SK-N-SH (cell line): Measurements from ENCODE around the gene ERC2. TPM values are rescaled to one million over a fixed set of nuclear protein-coding genes. Genes with fewer than 3 reads are reported as not detected.

Experiments used
- CTCF ChIA-PET: fragments of 300-600, 350-600 bp; formaldehyde crosslinking; extraction: SDS; loops from one replicate; lab custom pipeline; 2021; lab: Yijun Ruan, JAX
- POLR2A ChIA-PET: fragments of 350-600 bp; sonication (Branson Sonifier 250); formaldehyde crosslinking; extraction: SDS; loops from one replicate; lab custom pipeline; 2020; ENCODE audit warnings: antibody characterized with exemption, inconsistent platforms; lab: Yijun Ruan, JAX
- DNase-seq: peaks from one replicate; pipeline ENCODE4 v3.0.0; 2012
- H2AFZ ChIP-seq: fragments of 200-600 bp; sonication (generic); 2 replicates; pipeline ENCODE4 v1.8.1; 2016; ENCODE audit warnings: antibody characterized with exemption, mild to moderate bottlenecking, low read depth
- H3F3A ChIP-seq: fragments of 200-600 bp; sonication (generic); replicated peaks from 2 replicates; pipeline ENCODE3; 2016; ENCODE audit warnings: antibody characterized with exemption, mild to moderate bottlenecking; ENCODE audit not compliant: insufficient read depth
- H3K27ac ChIP-seq, 2 experiments: fragments of 200-500 bp in 1 of 2; fragments of 200-600 bp in 1 of 2; sonication (Bioruptor generic) in 1 of 2; sonication (generic), shearing (Covaris generic) in 1 of 2; 2 replicates each; pipeline versions ENCODE4 v1.5.1 to v1.6.1; 2014 to 2016; ENCODE audit warnings: low read depth in 2 of 2, inconsistent platforms in 1 of 2, low read length in 1 of 2, mild to moderate bottlenecking in 1 of 2, mixed read lengths in 1 of 2
- H3K27me3 ChIP-seq: fragments of 200-600 bp; sonication (generic), shearing (Covaris generic); 2 replicates; pipeline ENCODE4 v1.6.1; 2016; ENCODE audit warnings: mixed run types; ENCODE audit not compliant: insufficient read depth
- H3K36me3 ChIP-seq, 2 experiments: fragments of 200-500 bp in 1 of 2; fragments of 200-600 bp in 1 of 2; sonication (Bioruptor generic) in 1 of 2; sonication (generic) in 1 of 2; replicated peaks in 1 of 2; 2 replicates each; pipeline versions ENCODE3 to v1.5.1; 2014 to 2016; ENCODE audit warnings: low read length in 1 of 2, mild to moderate bottlenecking in 1 of 2; ENCODE audit not compliant: insufficient read depth in 2 of 2, control insufficient read depth in 1 of 2
- H3K4me1 ChIP-seq, 2 experiments: fragments of 200-500 bp in 1 of 2; fragments of 200-600 bp in 1 of 2; sonication (Bioruptor generic) in 1 of 2; sonication (generic), shearing (Covaris generic) in 1 of 2; 2 replicates each; pipeline versions ENCODE4 v1.5.1 to v1.6.1; 2014 to 2016; ENCODE audit warnings: low read depth in 1 of 2, low read length in 1 of 2, mixed run types in 1 of 2; ENCODE audit not compliant: insufficient read depth in 2 of 2, control insufficient read depth in 1 of 2
- H3K4me2 ChIP-seq: fragments of 200-600 bp; sonication (generic), shearing (Covaris generic); 2 replicates; pipeline ENCODE4 v1.6.1; 2017; ENCODE audit warnings: mixed run types
- H3K4me3 ChIP-seq, 2 experiments: fragments of 200-500 bp in 1 of 2; fragments of 200-600 bp in 1 of 2; sonication (Bioruptor generic) in 1 of 2; sonication (generic), shearing (Covaris generic) in 1 of 2; 2 replicates each; pipeline versions ENCODE4 v1.5.1 to v1.8.1; 2014 to 2016; ENCODE audit warnings: low read depth in 2 of 2, inconsistent platforms in 1 of 2, low read length in 1 of 2, mild to moderate bottlenecking in 1 of 2, mixed read lengths in 1 of 2, moderate library complexity in 1 of 2
- H3K79me2 ChIP-seq: fragments of 200-600 bp; sonication (generic); 2 replicates; pipeline ENCODE4 v1.8.1; 2017; ENCODE audit warnings: mild to moderate bottlenecking; ENCODE audit not compliant: insufficient read depth
- H3K9ac ChIP-seq: fragments of 200-600 bp; sonication (generic); 2 replicates; pipeline ENCODE4 v1.6.1; 2017; ENCODE audit warnings: mixed run types
- H3K9me2 ChIP-seq: fragments of 200-600 bp; sonication (generic); 2 replicates; pipeline ENCODE4 v1.6.1; 2017; ENCODE audit warnings: mixed run types
- H3K9me3 ChIP-seq: fragments of 200-600 bp; sonication (generic); 2 replicates; pipeline ENCODE4 v1.6.1; 2017; ENCODE audit warnings: mixed run types, mild to moderate bottlenecking, moderate library complexity
- H4K20me1 ChIP-seq: fragments of 200-600 bp; sonication (generic); 2 replicates; pipeline ENCODE4 v1.6.1; 2017; ENCODE audit warnings: mild to moderate bottlenecking, mixed run types; ENCODE audit not compliant: insufficient read depth
- EP300 ChIP-seq, 2 experiments: IDR thresholded peaks; 2 replicates each; pipeline versions ENCODE4 v1.4.0 to v1.6.1; 2012; ENCODE audit warnings: borderline replicate concordance in 1 of 2, low read depth in 1 of 2, low read length in 1 of 2
- EZH2phosphoT487 ChIP-seq: fragments of 200-600 bp; sonication (generic); IDR thresholded peaks from 2 replicates; pipeline ENCODE4 v1.6.1; 2017; ENCODE audit warnings: low read depth, mixed run types, mild to moderate bottlenecking, antibody characterized with exemption, moderate library complexity, borderline replicate concordance
- FOSL2 ChIP-seq: IDR thresholded peaks from 2 replicates; pipeline ENCODE4 v1.4.0; 2012; ENCODE audit warnings: low read depth, mild to moderate bottlenecking, moderate library complexity, borderline replicate concordance
- GATA2 ChIP-seq: sonication (generic); formaldehyde crosslinking; IDR thresholded peaks from 2 replicates; pipeline ENCODE4 v1.5.0; 2020; ENCODE audit warnings: mild to moderate bottlenecking, missing genetic modification reagents
- MEF2A ChIP-seq: IDR thresholded peaks from 2 replicates; pipeline ENCODE4 v1.4.0; 2012; ENCODE audit warnings: low read depth, borderline replicate concordance
- NFIC ChIP-seq: IDR thresholded peaks from 2 replicates; pipeline ENCODE4 v1.4.0; 2012; ENCODE audit warnings: borderline replicate concordance
- NRF1 ChIP-seq: IDR thresholded peaks from 2 replicates; pipeline ENCODE4 v1.6.1; 2012; ENCODE audit warnings: low read depth, mild to moderate bottlenecking, low read length
- POLR2AphosphoS5 ChIP-seq: IDR thresholded peaks from 2 replicates; pipeline ENCODE4 v1.6.1; 2012; ENCODE audit warnings: low read depth, low read length
- RAD21 ChIP-seq: IDR thresholded peaks from 2 replicates; pipeline ENCODE4 v1.6.1; 2012; ENCODE audit warnings: mild to moderate bottlenecking, low read length
- RCOR1 ChIP-seq: fragments of 150-350 bp; IDR thresholded peaks from 2 replicates; pipeline ENCODE4 v1.6.1; 2017; ENCODE audit warnings: antibody characterized with exemption, low read length
- RFX5 ChIP-seq: IDR thresholded peaks from 2 replicates; pipeline ENCODE4 v1.6.1; 2012; ENCODE audit warnings: mild to moderate bottlenecking, improper control_type of control experiment, low read length
- RXRA ChIP-seq: IDR thresholded peaks from 2 replicates; pipeline ENCODE4 v1.4.0; 2012; ENCODE audit warnings: low read depth, mild to moderate bottlenecking, borderline replicate concordance
- TAF1 ChIP-seq: IDR thresholded peaks from 2 replicates; pipeline ENCODE4 v1.6.1; 2012; ENCODE audit warnings: low read depth, mild to moderate bottlenecking, low read length, moderate library complexity, borderline replicate concordance
- TCF12 ChIP-seq: IDR thresholded peaks from 2 replicates; pipeline ENCODE4 v1.4.0; 2012
- TEAD4 ChIP-seq: IDR thresholded peaks from 2 replicates; pipeline ENCODE4 v1.4.0; 2012; ENCODE audit warnings: mild to moderate bottlenecking, borderline replicate concordance; ENCODE audit not compliant: insufficient read depth
- YY1 ChIP-seq: IDR thresholded peaks from 2 replicates; pipeline ENCODE4 v1.4.0; 2012; ENCODE audit warnings: low read depth, mild to moderate bottlenecking
- WGBS: methylation state at CpG from one replicate; pipeline ENCODE4 v1.1.6; 2017; ENCODE audit warnings: low lambda C conversion rate; 5-methylcytosine and 5-hydroxymethylcytosine counted together
- polyA plus RNA-seq, 3 experiments: library from polyadenylated mRNA; depleted of rRNA; stranded (reverse); fragments of >200 nt; gene quantifications; 2 replicates each; pipeline ENCODE4 v1.2.3, GENCODE V29; 2012
- TF ChIP-seq, protein P1 (sequence below): fragments of 150-350 bp; IDR thresholded peaks from 2 replicates; pipeline ENCODE4 v1.6.1; 2016; ENCODE audit warnings: mild to moderate bottlenecking, low read depth, low read length
- TF ChIP-seq, protein P2 (sequence below): IDR thresholded peaks from 2 replicates; pipeline ENCODE4 v1.4.0; 2012; ENCODE audit warnings: low read depth, borderline replicate concordance
- TF ChIP-seq, protein P3 (sequence below): IDR thresholded peaks from 2 replicates; pipeline ENCODE4 v1.4.0; 2012; ENCODE audit warnings: low read depth, borderline replicate concordance

Gene ERC2
- polyA plus RNA-seq, 1 of the 3 experiments (the other 2 are of a cell fraction), result 1.6 TPM

DNA sequence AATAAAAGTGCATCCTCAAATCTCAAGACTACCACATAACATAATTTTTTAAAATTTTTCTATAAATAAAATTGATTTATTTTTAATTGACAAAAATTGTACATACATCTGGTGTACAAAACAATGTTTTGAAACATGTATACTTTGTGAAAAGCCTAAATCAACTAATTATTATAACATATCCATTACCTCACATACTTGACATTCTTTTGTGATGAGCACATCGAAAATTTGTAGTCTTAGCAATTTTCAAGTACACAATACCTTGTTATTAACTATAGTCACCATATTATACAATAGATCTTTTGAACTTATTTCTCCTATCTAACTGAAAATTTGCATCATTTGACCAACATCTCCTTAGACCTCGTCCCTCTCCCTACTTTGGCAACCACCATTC lies 973.3 kb downstream of the ERC2 start:
- no peak overlapping the region for H3K4me2 ChIP-seq
- no peaks in the 10 kb centered on the region for H3K36me3 ChIP-seq
- peaks cover 7 to 11% of the 10 kb centered on the region in 2 experiments for H3K4me1 ChIP-seq
- H3F3A ChIP-seq, result peaks cover 12% of the 10 kb centered on the region
- H3K27ac ChIP-seq, result no peak overlapping the region
- H3K4me3 ChIP-seq, result no peak overlapping the region
- TF ChIP-seq RXRA, result no peak
- TF ChIP-seq, protein P1, sequence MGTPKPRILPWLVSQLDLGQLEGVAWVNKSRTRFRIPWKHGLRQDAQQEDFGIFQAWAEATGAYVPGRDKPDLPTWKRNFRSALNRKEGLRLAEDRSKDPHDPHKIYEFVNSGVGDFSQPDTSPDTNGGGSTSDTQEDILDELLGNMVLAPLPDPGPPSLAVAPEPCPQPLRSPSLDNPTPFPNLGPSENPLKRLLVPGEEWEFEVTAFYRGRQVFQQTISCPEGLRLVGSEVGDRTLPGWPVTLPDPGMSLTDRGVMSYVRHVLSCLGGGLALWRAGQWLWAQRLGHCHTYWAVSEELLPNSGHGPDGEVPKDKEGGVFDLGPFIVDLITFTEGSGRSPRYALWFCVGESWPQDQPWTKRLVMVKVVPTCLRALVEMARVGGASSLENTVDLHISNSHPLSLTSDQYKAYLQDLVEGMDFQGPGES, result no peak
- TF ChIP-seq RFX5, result no peak
- TF ChIP-seq, protein P2, sequence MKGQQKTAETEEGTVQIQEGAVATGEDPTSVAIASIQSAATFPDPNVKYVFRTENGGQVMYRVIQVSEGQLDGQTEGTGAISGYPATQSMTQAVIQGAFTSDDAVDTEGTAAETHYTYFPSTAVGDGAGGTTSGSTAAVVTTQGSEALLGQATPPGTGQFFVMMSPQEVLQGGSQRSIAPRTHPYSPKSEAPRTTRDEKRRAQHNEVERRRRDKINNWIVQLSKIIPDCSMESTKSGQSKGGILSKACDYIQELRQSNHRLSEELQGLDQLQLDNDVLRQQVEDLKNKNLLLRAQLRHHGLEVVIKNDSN, result no peak
- no peak for TF ChIP-seq NFIC
- TF ChIP-seq YY1, result no peak
- no peak for TF ChIP-seq TAF1
- TF ChIP-seq GATA2, result no peak
- TF ChIP-seq EP300 (IDR thresholded peaks at IDR 0.05; ENCODE audit: borderline replicate concordance in 1 of 2, low read depth in 1 of 2, low read length in 1 of 2), result no peak
- TF ChIP-seq RAD21, result no peak
- TF ChIP-seq TEAD4, result no peak
- no peak for TF ChIP-seq TCF12
- TF ChIP-seq EZH2phosphoT487, result no peak
- TF ChIP-seq RCOR1, result no peak
- no peak for TF ChIP-seq POLR2AphosphoS5
- no peak for TF ChIP-seq NRF1
- TF ChIP-seq FOSL2, result no peak
- no peak for TF ChIP-seq MEF2A
- TF ChIP-seq, protein P3, sequence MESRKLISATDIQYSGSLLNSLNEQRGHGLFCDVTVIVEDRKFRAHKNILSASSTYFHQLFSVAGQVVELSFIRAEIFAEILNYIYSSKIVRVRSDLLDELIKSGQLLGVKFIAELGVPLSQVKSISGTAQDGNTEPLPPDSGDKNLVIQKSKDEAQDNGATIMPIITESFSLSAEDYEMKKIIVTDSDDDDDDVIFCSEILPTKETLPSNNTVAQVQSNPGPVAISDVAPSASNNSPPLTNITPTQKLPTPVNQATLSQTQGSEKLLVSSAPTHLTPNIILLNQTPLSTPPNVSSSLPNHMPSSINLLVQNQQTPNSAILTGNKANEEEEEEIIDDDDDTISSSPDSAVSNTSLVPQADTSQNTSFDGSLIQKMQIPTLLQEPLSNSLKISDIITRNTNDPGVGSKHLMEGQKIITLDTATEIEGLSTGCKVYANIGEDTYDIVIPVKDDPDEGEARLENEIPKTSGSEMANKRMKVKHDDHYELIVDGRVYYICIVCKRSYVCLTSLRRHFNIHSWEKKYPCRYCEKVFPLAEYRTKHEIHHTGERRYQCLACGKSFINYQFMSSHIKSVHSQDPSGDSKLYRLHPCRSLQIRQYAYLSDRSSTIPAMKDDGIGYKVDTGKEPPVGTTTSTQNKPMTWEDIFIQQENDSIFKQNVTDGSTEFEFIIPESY, result no peak
- no peaks in the 10 kb centered on the region for H3K27me3 ChIP-seq
- H3K79me2 ChIP-seq, result no peaks in the 10 kb centered on the region
- CTCF ChIA-PET, result interaction anchor here (2.9 kb wide), 1 partner anchor 757 kb away, joined by 6 read pairs; no protein-coding TSS in a partner anchor
- 71% methylated on average over 2 of the region's 2 CpGs for WGBS
- H3K9me3 ChIP-seq, result no peaks in the 10 kb centered on the region
- no peaks in the 10 kb centered on the region for H3K9me2 ChIP-seq
- H3K9ac ChIP-seq, result no peak overlapping the region
- H4K20me1 ChIP-seq, result no peaks in the 10 kb centered on the region
- DNase-seq, result no peak
- no peak overlapping the region for H2AFZ ChIP-seq
- POLR2A ChIA-PET, result no interaction called here
